ENCODE data around the gene CDC42. TPM values are rescaled to one million over a fixed set of nuclear protein-coding genes. Genes with fewer than 3 reads are reported as not detected.

The CDC42 gene
- total RNA-seq, 1 donor from 2014 or later, result 366 TPM

DNA sequence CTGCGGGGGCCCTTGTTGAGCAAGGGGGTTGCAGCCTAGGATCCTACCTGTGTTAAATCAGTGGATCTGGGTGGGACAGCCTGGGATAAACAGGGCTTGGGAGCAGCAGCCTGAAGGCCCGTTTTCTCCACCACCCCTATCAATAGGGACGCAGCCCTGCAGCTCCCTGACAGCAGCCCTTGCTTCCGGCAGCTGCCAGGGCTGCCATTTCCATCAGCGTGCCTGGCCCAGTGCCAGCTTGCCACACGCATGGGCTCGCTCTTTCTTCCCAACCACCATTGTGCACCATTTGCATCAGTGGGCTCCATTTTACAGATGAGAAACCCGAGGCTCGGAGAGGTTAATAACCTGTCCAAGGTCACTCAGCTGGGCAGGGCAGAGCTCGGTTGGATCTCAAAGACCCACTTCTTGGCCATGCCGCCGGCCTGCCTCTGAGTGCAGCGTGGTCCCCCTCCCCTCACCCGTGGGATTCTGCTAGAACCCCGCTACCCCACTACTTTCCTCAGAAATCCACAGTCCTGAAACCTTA, 86.6 kb downstream of the CDC42 start:
- H2AFZ ChIP-seq (ENCODE audit: low read depth, low read length), result no peak overlapping the region
- no peak overlapping the region for H3K9ac ChIP-seq (ENCODE audit: low read length)
- Mint-ChIP-seq H3K27ac (ENCODE audit: unreplicated experiment) (no peak overlapping the region), H3K27me3 (ENCODE audit: low read depth, unreplicated experiment) (peaks cover 23% of the 10 kb centered on the region), H3K9me3 (ENCODE audit: unreplicated experiment) (no peaks in the 10 kb centered on the region), H3K4me1 (ENCODE audit: low read depth, unreplicated experiment) (peaks cover 22% of the 10 kb centered on the region), H3K36me3 (ENCODE audit: low read depth, unreplicated experiment) (peaks cover 12% of the 10 kb centered on the region), H3K4me3 (ENCODE audit: unreplicated experiment) (no peak overlapping the region)
- no peak overlapping the region for H3K4me2 ChIP-seq (ENCODE audit: low read length)
- peaks cover 68% of the 10 kb centered on the region for H4K20me1 ChIP-seq (ENCODE audit: insufficient read depth, low read length)
- no peaks in the 10 kb centered on the region for H3K36me3 ChIP-seq (ENCODE audit: insufficient read depth, low read length)
- TF ChIP-seq, protein P1, sequence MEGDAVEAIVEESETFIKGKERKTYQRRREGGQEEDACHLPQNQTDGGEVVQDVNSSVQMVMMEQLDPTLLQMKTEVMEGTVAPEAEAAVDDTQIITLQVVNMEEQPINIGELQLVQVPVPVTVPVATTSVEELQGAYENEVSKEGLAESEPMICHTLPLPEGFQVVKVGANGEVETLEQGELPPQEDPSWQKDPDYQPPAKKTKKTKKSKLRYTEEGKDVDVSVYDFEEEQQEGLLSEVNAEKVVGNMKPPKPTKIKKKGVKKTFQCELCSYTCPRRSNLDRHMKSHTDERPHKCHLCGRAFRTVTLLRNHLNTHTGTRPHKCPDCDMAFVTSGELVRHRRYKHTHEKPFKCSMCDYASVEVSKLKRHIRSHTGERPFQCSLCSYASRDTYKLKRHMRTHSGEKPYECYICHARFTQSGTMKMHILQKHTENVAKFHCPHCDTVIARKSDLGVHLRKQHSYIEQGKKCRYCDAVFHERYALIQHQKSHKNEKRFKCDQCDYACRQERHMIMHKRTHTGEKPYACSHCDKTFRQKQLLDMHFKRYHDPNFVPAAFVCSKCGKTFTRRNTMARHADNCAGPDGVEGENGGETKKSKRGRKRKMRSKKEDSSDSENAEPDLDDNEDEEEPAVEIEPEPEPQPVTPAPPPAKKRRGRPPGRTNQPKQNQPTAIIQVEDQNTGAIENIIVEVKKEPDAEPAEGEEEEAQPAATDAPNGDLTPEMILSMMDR (IDR thresholded peaks at IDR 0.05; ENCODE audit: insufficient read depth, low read depth, low read length), result no peak
- TF ChIP-seq EZH2 (IDR thresholded peaks at IDR 0.05; ENCODE audit: insufficient read depth, low read length), result no peak
- H3K79me2 ChIP-seq (ENCODE audit: insufficient read depth, low read length), result no peaks in the 10 kb centered on the region
- H3K4me3 ChIP-seq (ENCODE audit: insufficient read depth, low read depth, low read length), result no peak overlapping the region
- peaks cover 37% of the 10 kb centered on the region for H3K27me3 ChIP-seq (ENCODE audit: insufficient read depth, low read length)
- no peak for FAIRE-seq
- no peak overlapping the region for H3K27ac ChIP-seq (ENCODE audit: low read depth, low read length)
- no peaks in the 10 kb centered on the region for H3K9me3 ChIP-seq (ENCODE audit: insufficient read depth, low read depth, low read length)
- DNase-seq (ENCODE audit: low read depth), result no peak
- peaks cover 19% of the 10 kb centered on the region for H3K4me1 ChIP-seq (ENCODE audit: insufficient read depth, low read length)

DNA sequence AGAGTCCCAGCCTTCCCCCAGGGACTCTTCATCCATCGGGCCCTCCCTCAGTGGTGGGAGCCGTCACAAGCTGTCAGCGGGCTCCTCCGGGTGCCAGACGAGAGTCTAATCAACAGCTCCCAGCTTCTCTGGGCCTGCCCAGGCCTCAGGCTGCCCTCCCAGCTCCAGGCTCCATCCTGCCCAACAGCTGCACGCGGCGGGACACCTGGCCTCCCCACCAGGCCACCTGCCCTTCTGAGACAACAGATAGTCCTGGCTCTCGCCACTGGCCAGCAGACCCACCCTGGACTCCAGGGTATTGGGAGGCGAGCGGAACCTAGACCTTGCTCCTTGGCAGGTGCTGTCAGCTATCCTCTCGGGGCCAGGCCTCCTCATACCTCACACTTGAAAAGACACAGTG, 87.3 kb downstream of the CDC42 start:
- H3K79me2 ChIP-seq (ENCODE audit: insufficient read depth, low read length), result no peaks in the 10 kb centered on the region

More for the DNA sequence above, 87.3 kb downstream of the CDC42 start:
- Mint-ChIP-seq H3K4me3 (ENCODE audit: unreplicated experiment) (no peak overlapping the region), H3K27ac (ENCODE audit: unreplicated experiment) (no peak overlapping the region), H3K9me3 (ENCODE audit: unreplicated experiment) (no peaks in the 10 kb centered on the region), H3K36me3 (ENCODE audit: low read depth, unreplicated experiment) (peaks cover 11% of the 10 kb centered on the region), H3K27me3 (ENCODE audit: low read depth, unreplicated experiment) (peaks cover 28% of the 10 kb centered on the region), H3K4me1 (ENCODE audit: low read depth, unreplicated experiment) (peaks cover 22% of the 10 kb centered on the region)
- DNase-seq (ENCODE audit: low read depth) (no peak), FAIRE-seq (no peak)
- Histone ChIP-seq H3K4me2 (ENCODE audit: low read length) (no peak overlapping the region), H3K27ac (ENCODE audit: low read depth, low read length) (no peak overlapping the region), H4K20me1 (ENCODE audit: insufficient read depth, low read length) (peaks cover 68% of the 10 kb centered on the region), H2AFZ (ENCODE audit: low read depth, low read length) (no peak overlapping the region), H3K4me3 (ENCODE audit: insufficient read depth, low read depth, low read length) (no peak overlapping the region), H3K36me3 (ENCODE audit: insufficient read depth, low read length) (no peaks in the 10 kb centered on the region), H3K27me3 (ENCODE audit: insufficient read depth, low read length) (peaks cover 43% of the 10 kb centered on the region), H3K9me3 (ENCODE audit: insufficient read depth, low read depth, low read length) (no peaks in the 10 kb centered on the region), H3K4me1 (ENCODE audit: insufficient read depth, low read length) (peaks cover 19% of the 10 kb centered on the region), H3K9ac (ENCODE audit: low read length) (no peak overlapping the region)
- TF ChIP-seq EZH2 (IDR thresholded peaks at IDR 0.05; ENCODE audit: insufficient read depth, low read length), result no peak
- TF ChIP-seq, protein P1 (IDR thresholded peaks at IDR 0.05; ENCODE audit: insufficient read depth, low read depth, low read length), result no peak

Other genes starting within 250 kb of the CDC42 start
- 0.14 and 0.22 TPM in 2 replicates for gene LDLRAD2, start 240.4 kb upstream of the CDC42 start, total RNA-seq
- gene HSPG2, start 115.4 kb upstream of the CDC42 start, total RNA-seq, result 249 and 262 TPM in 2 replicates
- not detected in 2 replicates for gene CELA3B, start 75.7 kb upstream of the CDC42 start, total RNA-seq
- not detected in 2 replicates for gene CELA3A, start 51.1 kb upstream of the CDC42 start, total RNA-seq
- gene WNT4, start 90.4 kb downstream of the CDC42 start, total RNA-seq, result 0.91 and 1.2 TPM in 2 replicates

Measured in astrocyte (in vitro differentiated cells and primary cell).